IgD-negative memory B cell (primary cell): ENCODE results near the gene DEK. TPM values are rescaled to one million over a fixed set of nuclear protein-coding genes. Genes with fewer than 3 reads are reported as not detected.
"Not testable (repeated sequence)": the region's sequence is repeated elsewhere in the genome, so short reads cannot be mapped to it uniquely, and the experiment has no call there.

Experiments
- H3K27ac Mint-ChIP-seq, 3 donors: one replicate each; pipeline ENCODE4 v1.8.0; 2020 to 2022; ENCODE audit warnings: mild to moderate bottlenecking in 3 of 3, mixed read lengths in 3 of 3, moderate library complexity in 1 of 3
- H3K27me3 Mint-ChIP-seq: one replicate; pipeline ENCODE4 v1.8.0; 2021; ENCODE audit warnings: mixed read lengths
- H3K36me3 Mint-ChIP-seq: one replicate; pipeline ENCODE4 v1.8.0; 2020; ENCODE audit warnings: mild to moderate bottlenecking, mixed read lengths
- H3K4me1 Mint-ChIP-seq, 3 donors: one replicate each; pipeline ENCODE4 v1.8.0; 2020 to 2022; ENCODE audit warnings: mixed read lengths in 3 of 3, mild to moderate bottlenecking in 1 of 3
- H3K4me3 Mint-ChIP-seq, 4 donors: one replicate each; pipeline ENCODE4 v1.8.0; 2020 to 2022; ENCODE audit warnings: mild to moderate bottlenecking in 4 of 4, mixed read lengths in 4 of 4, moderate library complexity in 3 of 4
- H3K9me3 Mint-ChIP-seq, 3 donors: one replicate each; pipeline ENCODE4 v1.8.0; 2020 to 2021; ENCODE audit warnings: mixed read lengths in 3 of 3, mild to moderate bottlenecking in 1 of 3
- polyA plus RNA-seq: library from polyadenylated mRNA; unstranded; fragments of 300-500 nt; fragmentation: Illumina TruSeq; gene quantifications from one replicate; pipeline ENCODE4 v1.2.3, GENCODE V29; 2021

Gene DEK
- polyA plus RNA-seq, 1 donor from 2014 or later, result 83.3 TPM

DNA sequence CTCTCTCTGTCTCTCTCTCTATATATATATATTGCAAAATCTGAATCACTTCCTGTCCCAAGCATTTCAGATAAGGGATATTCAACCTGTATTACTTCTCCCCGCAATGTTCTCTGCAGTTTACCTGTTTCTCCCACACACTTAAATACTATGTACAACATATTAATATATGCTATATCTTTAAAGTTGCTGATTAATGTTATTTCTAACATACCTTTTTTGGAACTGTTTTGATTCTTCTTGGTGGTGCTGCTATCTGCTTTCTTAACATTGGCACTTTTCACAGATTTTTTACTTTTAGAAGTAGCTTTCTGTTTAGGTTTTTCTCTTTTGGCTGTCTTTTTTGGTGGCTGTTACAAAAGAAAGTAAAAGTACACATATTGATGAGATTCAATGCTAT is 27.2 kb downstream of the DEK start:
- peaks cover 24% of the 10 kb centered on the region for H3K36me3 Mint-ChIP-seq
- H3K27ac Mint-ChIP-seq, result no peak overlapping the region
- peaks cover 4 to 8% (median 5%) of the 10 kb centered on the region in 3 donors for H3K4me1 Mint-ChIP-seq
- no peak overlapping the region for H3K4me3 Mint-ChIP-seq
- peaks cover 4 to 14% (median 4%) of the 10 kb centered on the region in 3 donors for H3K9me3 Mint-ChIP-seq
- no peaks in the 10 kb centered on the region for H3K27me3 Mint-ChIP-seq

- H3K4me1 Mint-ChIP-seq, result peaks cover 0 to 8% (median 4%) of the 10 kb centered on the region in 3 donors
- H3K36me3 Mint-ChIP-seq, result peaks cover 34% of the 10 kb centered on the region
- peak overlapping the region in 1 of 3 donors; percentile 57 for H3K27ac Mint-ChIP-seq
- H3K27me3 Mint-ChIP-seq, result no peaks in the 10 kb centered on the region
- peaks cover 11 to 14% (median 13%) of the 10 kb centered on the region in 3 donors for H3K9me3 Mint-ChIP-seq
- no peak overlapping the region for H3K4me3 Mint-ChIP-seq
These were observed 28.8 kb downstream of the DEK start for GRCh38 chr6:18235524-18235923.

GRCh38 chr6:18234564-18234963 is 29.8 kb downstream of the DEK start:
- H3K27me3 Mint-ChIP-seq, result no peaks in the 10 kb centered on the region
- peak overlapping the region in 1 of 3 donors; percentile 17 for H3K27ac Mint-ChIP-seq
- H3K4me3 Mint-ChIP-seq, result no peak overlapping the region
- peaks cover 13 to 16% (median 15%) of the 10 kb centered on the region in 3 donors for H3K9me3 Mint-ChIP-seq
- H3K4me1 Mint-ChIP-seq, result peaks cover 0 to 8% (median 4%) of the 10 kb centered on the region in 3 donors
- peaks cover 37% of the 10 kb centered on the region for H3K36me3 Mint-ChIP-seq

- not testable (repeated sequence) for H3K27ac Mint-ChIP-seq, H3K4me3 Mint-ChIP-seq, H3K4me1 Mint-ChIP-seq, H3K27me3 Mint-ChIP-seq
- H3K36me3 Mint-ChIP-seq, result peaks cover 37% of the 10 kb centered on the region
- peaks cover 13 to 24% (median 18%) of the 10 kb centered on the region in 3 donors for H3K9me3 Mint-ChIP-seq
These were observed 30.6 kb downstream of the DEK start for GRCh38 chr6:18233770-18234169.

DNA sequence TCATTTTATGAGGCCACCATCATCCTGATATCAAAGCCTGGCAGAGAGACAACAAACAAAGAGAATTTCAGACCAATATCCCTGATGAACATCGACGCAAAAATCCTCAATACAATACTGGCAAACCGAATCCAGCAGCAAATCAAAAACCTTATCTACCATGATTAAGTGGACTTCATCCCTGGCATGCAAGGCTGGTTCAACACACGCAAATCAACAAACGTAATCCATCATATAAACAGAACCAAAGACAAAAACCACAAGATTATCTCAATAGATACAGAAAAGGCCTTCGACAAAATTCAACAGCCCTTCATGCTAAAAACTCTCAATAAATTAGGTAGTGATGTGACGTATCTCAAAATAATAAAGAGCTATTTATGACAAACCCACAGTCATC is 32.5 kb downstream of the DEK start:
- H3K9me3 Mint-ChIP-seq, result peaks cover 13 to 24% (median 18%) of the 10 kb centered on the region in 3 donors
- not testable (repeated sequence) for H3K27ac Mint-ChIP-seq, H3K4me1 Mint-ChIP-seq, H3K27me3 Mint-ChIP-seq
- peaks cover 33% of the 10 kb centered on the region for H3K36me3 Mint-ChIP-seq
- H3K4me3 Mint-ChIP-seq, result peak overlapping the region in 1 of 4 donors; percentile 21

DNA sequence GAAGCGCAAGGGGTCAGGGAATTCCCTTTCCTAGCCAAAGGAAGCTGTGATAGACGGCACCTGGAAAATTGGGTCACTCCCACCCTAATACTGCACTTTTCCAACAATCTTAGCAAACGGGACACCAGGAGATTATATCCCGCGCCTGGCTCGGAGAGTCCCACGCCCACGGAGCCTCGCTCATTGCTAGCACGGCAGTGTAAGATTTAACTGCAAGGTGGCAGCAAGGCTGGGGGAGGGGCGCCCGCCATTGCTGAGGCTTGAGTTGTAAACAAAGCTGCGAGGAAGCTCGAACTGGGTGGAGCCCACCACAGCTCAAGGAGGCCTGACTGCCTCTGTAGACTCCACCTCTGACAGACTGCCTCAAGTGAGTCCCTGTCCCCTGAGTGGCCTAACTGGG is 35.7 kb downstream of the DEK start:
- H3K36me3 Mint-ChIP-seq, result peaks cover 20% of the 10 kb centered on the region
- not testable (repeated sequence) for H3K4me1 Mint-ChIP-seq, H3K27me3 Mint-ChIP-seq, H3K4me3 Mint-ChIP-seq
- H3K9me3 Mint-ChIP-seq, result peaks cover 10 to 18% (median 16%) of the 10 kb centered on the region in 3 donors
- peak overlapping the region in 1 of 3 donors; percentile 50 for H3K27ac Mint-ChIP-seq

DNA sequence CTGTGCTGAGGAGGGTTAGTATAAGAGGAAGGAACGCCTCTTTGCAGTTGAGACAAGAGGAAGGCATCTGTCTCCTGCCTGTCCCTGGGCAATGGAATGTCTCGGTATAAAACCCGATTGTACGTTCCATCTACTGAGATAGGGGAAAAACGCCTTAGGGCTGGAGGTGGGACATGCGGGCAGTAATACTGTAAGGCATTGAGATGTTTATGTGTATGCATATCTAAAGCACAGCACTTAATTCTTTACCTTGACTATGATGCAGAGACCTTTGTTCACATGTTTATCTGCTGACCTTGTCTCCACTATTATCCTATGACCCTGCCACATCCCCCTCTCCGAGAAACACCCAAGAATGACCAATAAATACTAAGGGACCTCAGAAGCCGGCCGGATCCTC is 37.2 kb downstream of the DEK start:
- not testable (repeated sequence) for H3K27me3 Mint-ChIP-seq, H3K4me3 Mint-ChIP-seq, H3K4me1 Mint-ChIP-seq
- Mint-ChIP-seq H3K36me3 (peaks cover 12% of the 10 kb centered on the region), H3K27ac (peak overlapping the region in 1 of 3 donors; percentile 86), H3K9me3 (peaks cover 10 to 14% (median 10%) of the 10 kb centered on the region in 3 donors)

- H3K27ac Mint-ChIP-seq, H3K4me3 Mint-ChIP-seq, H3K27me3 Mint-ChIP-seq, H3K4me1 Mint-ChIP-seq, H3K9me3 Mint-ChIP-seq: not testable (repeated sequence)
- H3K36me3 Mint-ChIP-seq, result peaks cover 12% of the 10 kb centered on the region
These were observed 37.8 kb downstream of the DEK start for GRCh38 chr6:18226451-18227105.

DNA sequence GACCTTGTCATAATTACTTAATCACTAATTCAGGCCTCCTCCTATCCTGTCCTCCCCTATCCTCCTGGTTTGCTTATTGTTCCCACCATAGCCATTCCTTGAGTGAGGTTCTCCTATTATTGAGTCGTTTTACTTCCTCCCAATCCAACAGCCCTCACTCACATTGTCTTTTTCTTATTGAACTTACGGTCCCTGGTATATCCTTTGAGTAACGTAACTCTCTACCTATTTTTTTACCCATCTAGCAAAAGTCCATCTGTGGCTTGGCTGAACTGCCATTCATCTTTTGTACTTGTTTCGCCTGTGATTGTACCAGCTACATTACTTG is 43.1 kb downstream of the DEK start:
- Mint-ChIP-seq H3K36me3 (peaks cover 7% of the 10 kb centered on the region), H3K9me3 (no peaks in the 10 kb centered on the region), H3K27ac (peak overlapping the region in 1 of 3 donors; percentile 54), H3K4me1 (peaks cover 3 to 7% (median 4%) of the 10 kb centered on the region in 3 donors), H3K4me3 (no peak overlapping the region), H3K27me3 (no peaks in the 10 kb centered on the region)

DNA sequence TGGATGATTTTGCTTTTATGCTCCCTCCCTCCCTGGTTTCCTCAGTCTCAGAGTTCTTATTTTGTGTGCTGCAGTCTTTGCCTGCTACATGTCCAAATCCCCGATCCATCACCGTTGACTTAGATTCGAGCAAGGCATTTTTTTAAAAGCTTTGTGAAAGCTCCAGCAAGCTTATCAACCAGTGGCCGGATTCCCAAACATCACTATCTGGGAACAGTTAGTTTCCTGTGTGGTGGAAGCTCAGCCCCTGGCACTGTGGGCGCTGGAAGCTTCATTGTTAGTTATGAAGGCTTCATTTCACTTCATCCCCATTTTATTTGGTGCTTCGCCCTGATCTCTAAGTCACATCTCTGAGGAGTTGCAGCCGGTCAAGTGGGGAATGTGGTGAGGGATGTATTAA is 44.7 kb downstream of the DEK start:
- no peaks in the 10 kb centered on the region for H3K9me3 Mint-ChIP-seq
- H3K27ac Mint-ChIP-seq, result peak overlapping the region in 1 of 3 donors; percentile 28
- H3K27me3 Mint-ChIP-seq, result no peaks in the 10 kb centered on the region
- H3K4me3 Mint-ChIP-seq, result no peak overlapping the region
- peaks cover 15 to 21% (median 16%) of the 10 kb centered on the region in 3 donors for H3K4me1 Mint-ChIP-seq
- H3K36me3 Mint-ChIP-seq, result peaks cover 10% of the 10 kb centered on the region

DNA sequence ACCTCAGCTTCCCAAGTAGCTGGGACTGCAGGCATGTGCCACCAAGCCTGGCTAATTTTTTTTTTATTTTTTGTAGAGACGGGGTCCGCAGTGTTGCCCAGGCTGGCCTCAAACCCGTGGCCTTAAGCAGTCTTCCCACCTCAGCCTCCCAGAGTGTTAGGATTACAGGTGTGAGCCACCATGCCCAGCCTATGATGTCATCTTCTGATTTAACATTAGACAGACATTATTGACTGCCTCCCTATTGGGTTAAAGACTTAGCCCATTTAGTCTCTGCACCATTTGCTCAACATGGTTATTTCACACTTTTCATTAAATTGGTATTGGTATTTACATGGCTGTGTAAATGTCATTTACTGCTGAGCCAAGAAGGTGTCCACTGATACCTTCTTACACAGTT is 46.1 kb downstream of the DEK start:
- peaks cover 10% of the 10 kb centered on the region for H3K36me3 Mint-ChIP-seq
- H3K4me1 Mint-ChIP-seq, result peaks cover 21 to 31% (median 26%) of the 10 kb centered on the region in 3 donors
- no peak overlapping the region for H3K27ac Mint-ChIP-seq
- H3K27me3 Mint-ChIP-seq, result no peaks in the 10 kb centered on the region
- H3K4me3 Mint-ChIP-seq, result no peak overlapping the region
- no peaks in the 10 kb centered on the region for H3K9me3 Mint-ChIP-seq

GRCh38 chr6:18216411-18216810 is 47.9 kb downstream of the DEK start:
- Mint-ChIP-seq H3K4me3 (peak overlapping the region in 1 of 4 donors; percentile 80), H3K9me3 (no peaks in the 10 kb centered on the region), H3K27me3 (no peaks in the 10 kb centered on the region), H3K4me1 (peaks cover 24 to 38% (median 29%) of the 10 kb centered on the region in 3 donors), H3K27ac (peak overlapping the region in 2 of 3 donors; percentile 20 to 45), H3K36me3 (peaks cover 12% of the 10 kb centered on the region)

GRCh38 chr6:18215436-18215835 is 48.9 kb downstream of the DEK start:
- H3K9me3 Mint-ChIP-seq, result no peaks in the 10 kb centered on the region
- H3K4me3 Mint-ChIP-seq, result peak overlapping the region in 2 of 4 donors; percentile 88 to 89

DNA sequence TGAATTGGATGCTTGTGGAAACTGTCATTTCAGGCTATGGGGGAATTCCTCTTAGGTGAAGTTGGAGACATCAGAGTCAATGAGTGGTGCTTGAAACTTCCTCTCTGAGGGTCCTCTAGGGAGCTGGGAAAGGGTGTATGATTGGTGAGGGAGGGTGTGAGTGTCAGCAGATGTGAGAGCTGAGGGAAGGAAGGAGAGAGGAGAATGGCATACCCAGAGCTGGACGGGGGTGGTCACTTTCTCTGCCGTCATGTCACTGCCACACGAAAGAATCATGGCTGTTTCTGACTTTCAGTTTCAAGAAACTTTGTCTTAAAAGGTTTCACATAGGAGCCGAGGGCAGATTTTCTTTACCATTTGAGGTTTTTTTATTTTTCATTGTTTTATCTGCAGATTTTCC is 50.3 kb downstream of the DEK start:
- peaks cover 28 to 41% (median 33%) of the 10 kb centered on the region in 3 donors for H3K4me1 Mint-ChIP-seq
- H3K4me3 Mint-ChIP-seq, result peak overlapping the region in 3 of 4 donors; percentile 12 to 87 (median 86)
- no peaks in the 10 kb centered on the region for H3K9me3 Mint-ChIP-seq
- H3K27ac Mint-ChIP-seq, result peak overlapping the region in 2 of 3 donors; percentile 17 to 72
- H3K36me3 Mint-ChIP-seq, result peaks cover 16% of the 10 kb centered on the region
- no peaks in the 10 kb centered on the region for H3K27me3 Mint-ChIP-seq

More at GRCh38 chr6:18215436-18215835, 48.9 kb downstream of the DEK start:
- H3K4me1 Mint-ChIP-seq, result peaks cover 28 to 41% (median 33%) of the 10 kb centered on the region in 3 donors
- peak overlapping the region in 2 of 3 donors; percentile 20 to 63 for H3K27ac Mint-ChIP-seq
- H3K36me3 Mint-ChIP-seq, result peaks cover 14% of the 10 kb centered on the region
- H3K27me3 Mint-ChIP-seq, result no peaks in the 10 kb centered on the region

DNA sequence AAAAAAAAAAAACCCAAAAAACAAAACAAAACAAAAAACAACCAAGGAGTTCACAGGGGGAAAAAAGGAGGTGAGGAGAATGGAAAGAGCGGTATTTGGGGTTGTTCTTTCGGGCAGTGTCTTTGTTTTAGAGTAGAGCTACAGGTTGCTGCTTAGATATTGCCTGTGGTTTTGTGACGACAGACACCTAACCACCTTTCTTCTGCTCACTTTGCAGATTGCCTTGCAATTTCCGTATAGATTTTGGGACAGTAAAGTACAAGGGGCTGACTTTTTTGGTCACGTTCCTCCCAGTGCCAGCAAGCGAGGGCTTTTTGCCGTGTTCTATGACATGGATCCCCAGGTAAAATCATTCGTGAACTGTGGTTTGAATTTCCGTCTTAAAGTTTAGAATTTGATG is 50.9 kb downstream of the DEK start:
- peak overlapping the region in 2 of 3 donors; percentile 28 to 85 for H3K27ac Mint-ChIP-seq
- H3K36me3 Mint-ChIP-seq, result peaks cover 16% of the 10 kb centered on the region
- H3K9me3 Mint-ChIP-seq, result no peaks in the 10 kb centered on the region
- H3K4me3 Mint-ChIP-seq, result peak overlapping the region in 2 of 4 donors; percentile 12 to 17
- H3K4me1 Mint-ChIP-seq, result peaks cover 28 to 41% (median 33%) of the 10 kb centered on the region in 3 donors
- no peaks in the 10 kb centered on the region for H3K27me3 Mint-ChIP-seq

DNA sequence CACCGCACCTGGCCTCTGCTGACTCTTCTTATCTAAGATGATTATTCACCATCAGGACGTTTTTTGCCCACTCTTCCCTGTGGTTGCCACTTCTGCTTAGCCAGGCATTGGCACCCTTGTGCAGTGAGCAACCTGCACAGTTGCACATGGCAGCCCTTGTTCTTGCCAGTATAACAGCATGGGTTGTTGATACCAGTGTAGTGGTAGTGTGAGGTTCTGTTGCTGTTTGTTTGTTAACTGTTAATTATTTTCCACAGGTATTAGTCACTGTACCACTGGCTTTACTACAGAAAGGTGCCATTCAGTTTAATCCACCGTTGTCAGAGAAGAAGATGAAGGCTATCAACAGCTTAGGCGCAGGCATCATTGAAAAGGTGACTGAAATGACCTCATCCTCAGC is 52.1 kb downstream of the DEK start:
- H3K27me3 Mint-ChIP-seq, result no peaks in the 10 kb centered on the region
- no peak overlapping the region for H3K4me3 Mint-ChIP-seq
- H3K4me1 Mint-ChIP-seq, result peaks cover 28 to 41% (median 33%) of the 10 kb centered on the region in 3 donors
- no peak overlapping the region for H3K27ac Mint-ChIP-seq
- H3K36me3 Mint-ChIP-seq, result peaks cover 17% of the 10 kb centered on the region
- H3K9me3 Mint-ChIP-seq, result no peaks in the 10 kb centered on the region
